Right hindlimb (tissue), 1 donor: ENCODE measurements around the gene KANK2.
"Not testable (repeated sequence)": the region's sequence is repeated elsewhere in the genome, so short reads cannot be mapped to it uniquely, and the experiment has no call there.

ENCODE experiments used
- DNase-seq: peaks from one replicate; pipeline ENCODE4 v3.0.0-alpha.2; 2018

Gene KANK2

DNA sequence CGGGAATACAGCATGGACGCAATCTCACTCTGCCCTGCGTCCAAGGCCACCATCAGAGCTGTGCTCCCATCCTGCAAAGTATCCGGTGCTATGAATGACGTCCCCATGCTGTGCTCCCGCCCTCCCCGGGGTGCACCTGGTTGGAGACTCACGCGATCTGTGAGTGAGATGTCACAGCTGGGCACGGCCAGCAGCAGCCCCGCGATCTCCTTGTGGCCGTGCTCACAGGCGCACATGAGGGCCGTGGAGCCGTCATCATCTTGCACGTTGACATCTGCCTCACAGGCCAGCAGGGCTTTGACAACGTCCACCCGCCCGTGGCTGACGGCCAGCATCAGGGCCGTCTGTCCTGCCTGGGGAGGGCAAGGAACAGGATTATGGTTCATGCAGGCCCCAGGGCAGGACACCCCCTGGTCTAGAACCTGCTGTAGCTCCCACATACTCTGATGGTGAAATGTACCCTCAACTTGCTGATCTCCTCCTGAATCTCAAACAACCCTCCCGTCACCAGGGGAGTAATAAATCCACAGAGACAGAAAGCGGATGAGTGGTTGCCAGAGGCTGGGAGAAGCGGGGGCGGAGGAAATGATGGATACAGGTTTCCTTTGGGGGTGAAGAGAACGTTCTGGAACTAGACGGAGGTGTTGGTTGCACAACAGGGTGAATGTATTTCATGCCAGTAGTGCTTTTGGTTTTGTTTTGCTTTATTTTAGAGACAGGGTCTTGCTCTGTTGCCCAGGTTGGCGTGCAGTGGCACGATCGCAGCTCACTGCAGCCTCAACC, 27.3 kb downstream of the KANK2 start:
- no peak for DNase-seq

DNA sequence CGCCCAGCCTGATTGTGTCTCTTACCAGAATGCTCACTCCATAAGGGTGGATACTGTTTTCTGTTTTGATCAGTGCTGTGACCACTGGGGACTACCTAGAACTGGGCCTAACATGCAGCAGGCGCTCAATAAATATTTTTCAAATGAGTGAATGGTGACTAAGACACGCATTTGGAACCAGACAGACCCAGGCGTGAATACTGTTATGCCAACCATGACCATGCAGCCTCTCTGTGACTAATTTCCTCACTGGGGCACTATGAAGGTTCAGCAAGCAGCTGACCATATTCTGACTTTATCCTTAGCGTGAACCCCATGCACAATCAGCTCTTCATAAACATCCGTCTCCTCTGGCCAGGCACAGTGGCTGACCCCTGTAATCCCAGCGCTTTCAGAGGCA, 28.8 kb downstream of the KANK2 start:
- no peak for DNase-seq

- peak; percentile 61 for DNase-seq
These were observed 30.8 kb downstream of the KANK2 start for GRCh38 chr19:11166281-11167142.

- no peak for DNase-seq
These were observed 31.8 kb downstream of the KANK2 start for GRCh38 chr19:11165486-11166030.

- DNase-seq: peak; percentile 95
These were observed 32.4 kb downstream of the KANK2 start for GRCh38 chr19:11164879-11165406.

DNA sequence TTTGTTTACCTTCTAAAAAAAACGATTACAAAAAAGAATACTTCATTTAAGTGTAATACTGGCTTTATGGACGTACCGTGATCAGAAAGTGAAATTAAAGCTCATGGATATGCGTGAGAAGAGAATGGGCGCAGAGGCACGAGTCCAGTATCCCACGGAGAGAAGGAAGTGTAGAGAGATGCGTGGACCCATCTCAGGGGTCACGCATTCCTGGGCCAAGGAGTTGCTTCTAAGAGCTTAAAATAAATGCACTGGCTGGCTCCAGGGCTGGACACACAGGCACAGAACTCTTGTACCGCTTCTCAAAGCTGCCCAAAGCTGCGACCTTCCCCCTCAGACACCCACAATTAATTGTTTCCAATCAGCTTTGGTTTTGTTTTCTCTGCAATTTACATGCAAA, 33.0 kb downstream of the KANK2 start:
- DNase-seq: no peak

DNA sequence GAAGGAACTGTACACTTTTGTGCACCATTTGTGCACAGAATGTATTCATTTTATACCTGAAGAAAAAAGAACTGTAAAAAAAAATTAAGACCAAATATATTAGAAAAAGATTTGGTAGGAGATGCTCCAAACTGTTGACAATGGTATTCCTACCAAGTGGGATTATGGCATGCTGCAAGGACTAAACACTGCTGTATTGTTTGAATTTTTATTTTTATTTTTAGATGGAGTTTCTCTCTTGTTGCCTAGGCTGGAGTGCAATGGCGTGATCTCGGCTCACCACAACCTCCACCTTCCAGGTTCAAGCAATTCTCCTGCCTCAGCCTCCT, 36.9 kb downstream of the KANK2 start:
- not testable (repeated sequence) for DNase-seq

DNA sequence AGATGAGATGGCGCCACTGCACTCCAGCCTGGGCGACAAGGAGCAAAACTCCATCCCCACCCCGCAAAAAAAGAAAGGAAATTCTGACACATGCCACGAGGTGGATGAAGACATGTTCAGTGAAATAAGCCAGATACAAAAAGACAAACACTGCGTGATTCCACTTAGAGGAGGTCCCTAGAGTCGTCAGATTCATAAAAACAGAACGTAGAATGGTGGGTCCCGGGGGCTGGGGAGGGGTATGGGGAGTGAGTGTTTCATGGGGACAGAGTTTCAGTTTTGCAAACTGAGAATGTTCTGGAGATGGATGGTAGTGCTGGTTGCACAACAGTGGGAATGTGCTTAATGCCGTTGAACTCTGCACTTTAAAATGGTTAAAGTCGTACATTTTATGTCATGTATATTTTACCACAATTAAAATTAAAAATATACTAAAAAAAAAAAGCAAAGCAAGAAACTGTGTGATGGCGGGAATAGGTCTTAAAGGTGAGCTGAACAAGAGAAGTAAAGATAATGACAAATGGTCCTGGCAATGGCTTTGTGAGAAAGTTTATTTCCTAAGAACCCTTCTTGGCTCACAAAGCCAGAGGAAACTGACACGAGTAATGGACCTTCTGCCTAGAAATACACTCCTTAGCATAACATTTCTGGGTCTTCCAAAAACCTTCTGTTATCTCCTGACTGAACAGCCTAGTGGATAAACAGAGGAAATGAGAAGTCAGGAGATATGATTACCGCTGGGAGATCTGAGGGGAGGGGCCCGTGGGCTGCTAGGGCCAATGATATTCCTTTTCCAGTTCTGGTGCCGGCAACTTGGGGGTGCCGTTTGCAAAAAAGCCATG, 37.5 kb downstream of the KANK2 start:
- no peak for DNase-seq

DNA sequence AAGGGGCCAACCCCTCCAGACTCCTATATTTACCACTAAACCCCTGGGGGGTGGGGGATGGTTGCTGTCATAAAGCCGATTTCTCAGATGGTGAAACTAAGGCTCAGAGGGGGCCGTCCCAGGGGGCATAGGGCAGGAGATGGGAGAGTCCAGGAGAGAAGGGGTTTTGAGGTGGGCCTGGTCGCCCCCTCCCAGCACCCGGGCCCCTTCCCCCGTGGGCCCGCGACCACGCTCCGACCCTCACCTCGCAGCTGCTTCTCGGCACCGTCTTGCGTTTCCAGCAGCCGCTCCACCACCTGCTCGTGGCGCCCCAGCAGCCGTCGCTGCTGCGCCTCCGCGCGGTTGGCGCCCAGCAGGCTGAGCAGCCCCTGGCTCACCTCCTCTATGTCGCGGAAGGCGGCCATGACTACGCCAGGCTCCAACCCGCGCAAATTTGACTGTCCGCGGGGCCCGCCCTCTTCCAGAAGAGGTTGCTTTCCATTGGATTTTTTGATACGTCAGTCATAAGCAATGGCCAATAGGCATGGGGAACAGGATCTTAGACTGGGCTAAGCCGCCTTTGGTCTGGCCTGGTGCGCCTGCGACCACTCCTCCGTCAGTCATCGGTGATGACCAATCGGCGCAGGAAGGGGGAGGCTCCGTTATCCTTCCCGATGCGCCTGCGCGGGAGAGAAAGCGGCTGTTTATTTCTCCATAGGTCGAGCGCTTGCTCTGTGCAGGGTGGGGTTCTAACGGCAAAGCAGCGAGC, 41.8 kb downstream of the KANK2 start, which contains the start of gene SPC24:
SPC24 (minus strand) TSS at position 410 of the 748 bp plus-strand sequence; CDS start at position 404, 6 bp downstream.
- DNase-seq: peak; percentile 99

GRCh38 chr19:11154683-11155047, 42.7 kb downstream of the KANK2 start:
- DNase-seq: no peak

GRCh38 chr19:11152318-11153062, 44.9 kb downstream of the KANK2 start:
- DNase-seq: peak; percentile 49

DNA sequence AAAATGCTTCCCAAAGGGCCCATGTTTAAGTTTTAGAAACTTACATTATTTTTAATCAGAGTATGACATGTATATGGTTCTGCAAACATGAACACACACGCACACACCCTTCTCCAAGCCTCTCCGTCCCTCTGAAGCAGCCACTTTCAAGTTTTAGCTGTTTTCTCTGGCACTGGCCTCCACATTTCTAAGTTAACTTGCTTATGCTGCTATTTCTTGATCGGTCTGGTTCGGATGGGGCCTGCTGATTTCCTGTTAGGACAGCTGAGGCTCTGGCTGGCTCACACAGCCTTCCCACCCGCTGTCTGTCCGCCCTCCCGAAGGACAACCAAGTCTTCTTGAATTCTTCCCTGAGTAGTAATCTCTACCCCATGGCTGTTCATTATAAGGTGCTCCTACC, 46.2 kb downstream of the KANK2 start:
- peak; percentile 82 for DNase-seq

GRCh38 chr19:11148001-11148400, 49.3 kb downstream of the KANK2 start:
- no peak for DNase-seq

DNA sequence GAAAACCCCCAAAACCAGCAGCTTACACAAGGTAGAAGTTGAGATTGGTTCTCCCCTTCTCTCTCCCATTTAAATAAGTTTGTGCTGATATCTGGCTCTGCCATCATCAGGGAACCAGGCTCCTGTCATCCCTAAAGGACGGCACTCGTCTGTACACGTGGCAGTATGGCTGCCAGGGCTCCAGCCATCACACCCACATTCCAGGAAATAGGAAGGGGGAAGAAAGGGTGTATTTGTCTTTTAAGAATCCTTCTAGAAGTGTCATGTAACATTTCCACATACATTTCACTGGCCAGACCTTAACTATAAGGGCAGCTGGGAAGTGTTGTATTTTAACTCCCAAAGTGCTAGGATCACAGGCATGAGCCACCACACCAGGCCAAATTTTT, 51.8 kb downstream of the KANK2 start:
- DNase-seq: no peak

DNA sequence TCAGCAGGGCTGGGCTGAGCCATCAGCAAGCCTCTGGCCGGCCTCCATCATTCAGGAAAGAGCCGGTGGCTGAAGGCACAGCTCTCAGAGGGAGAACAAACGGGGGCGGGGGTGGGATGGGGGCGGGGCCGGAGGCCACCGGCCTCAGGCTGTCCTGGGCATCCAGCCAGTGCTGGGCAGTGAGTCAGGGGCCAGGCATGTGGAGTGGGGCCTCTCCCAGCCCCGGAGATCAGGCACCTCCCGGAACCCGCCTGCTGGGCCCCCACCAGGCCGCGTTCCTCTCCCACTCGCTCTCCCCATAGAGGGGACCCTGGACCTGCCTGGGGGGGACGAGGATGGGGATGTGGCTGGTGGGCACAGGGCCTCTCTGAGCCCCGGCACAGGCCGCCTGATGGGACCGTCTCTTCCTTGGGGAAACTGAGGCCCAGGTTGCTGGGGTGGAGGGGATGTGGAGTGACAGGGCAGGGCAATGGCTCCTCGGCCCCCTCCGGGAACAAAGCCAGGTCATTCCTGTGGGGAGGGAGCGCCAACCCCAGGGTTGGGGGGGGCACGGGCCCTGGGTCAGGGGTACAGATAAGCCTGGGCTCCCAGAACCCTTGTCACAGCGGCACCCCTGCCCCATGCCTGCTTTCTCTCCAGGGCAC, 54.7 kb downstream of the KANK2 start:
- peak; percentile 96 for DNase-seq

- no peak for DNase-seq
These were observed 55.3 kb downstream of the KANK2 start for GRCh38 chr19:11141937-11142527.

DNA sequence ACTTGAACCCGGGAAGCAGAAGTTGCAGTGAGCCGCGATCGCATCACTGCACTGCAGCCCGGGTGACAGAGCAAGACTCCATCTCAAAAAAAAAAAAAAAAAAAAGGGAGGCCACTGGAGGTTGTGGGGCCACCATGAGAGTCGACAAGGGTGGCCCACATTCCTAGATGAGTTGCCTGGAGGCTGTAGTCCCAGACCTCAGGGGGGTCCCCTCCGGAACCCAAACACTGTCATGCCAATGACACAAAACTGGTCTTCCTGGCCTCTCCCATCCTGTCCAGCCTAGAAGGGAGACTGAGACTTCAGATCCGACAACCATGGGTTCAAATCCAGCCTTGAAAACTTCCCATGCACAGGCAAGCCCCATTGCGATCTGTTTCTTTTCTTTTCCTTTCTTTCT, 56.4 kb downstream of the KANK2 start:
- no peak for DNase-seq

DNA sequence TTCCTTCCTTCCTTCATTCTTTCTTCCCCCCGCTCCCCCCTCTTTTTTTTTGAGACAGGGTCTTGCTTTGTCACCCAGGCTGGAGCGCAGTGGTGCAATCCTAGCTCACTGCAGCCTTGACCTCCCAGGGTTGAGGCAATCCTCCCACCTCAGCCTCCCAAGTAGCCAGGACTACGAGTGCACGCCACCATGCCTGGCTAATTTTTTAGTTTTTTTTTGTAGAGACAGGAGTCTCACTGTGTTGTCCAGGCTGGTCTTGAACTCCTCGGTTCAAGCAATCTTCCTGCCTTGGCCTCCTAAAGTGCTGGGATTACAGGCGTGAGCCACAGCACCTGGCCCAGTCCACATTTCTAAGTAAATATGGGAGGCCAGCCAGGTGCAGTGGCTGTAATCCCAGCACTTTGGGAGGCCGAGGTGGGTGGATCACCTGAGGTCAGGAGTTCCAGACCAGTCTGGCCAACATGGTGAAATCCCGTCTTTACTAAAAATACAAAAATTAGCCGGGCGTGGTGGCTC, 57.3 kb downstream of the KANK2 start:
- not testable (repeated sequence) for DNase-seq

GRCh38 chr19:11138601-11139300, 58.6 kb downstream of the KANK2 start:
- peak; percentile 91 for DNase-seq
